PC-3 (cell line): Measurements from ENCODE around the gene CCS.

Experiments
- CTCF ChIP-seq: fragments of 300-600 bp; sonication (generic); conservative IDR thresholded peaks from 2 replicates; pipeline ENCODE4 v1.5.1; 2017; ENCODE audit warnings: antibody characterized with exemption, low read depth, mild to moderate bottlenecking, low read length
- EZH2 ChIP-seq: fragments of 300-600 bp; sonication (generic); IDR thresholded peaks from one replicate; pipeline ENCODE4 v1.6.1; 2017; ENCODE audit warnings: antibody characterized with exemption, mild to moderate bottlenecking, low read length; ENCODE audit not compliant: unreplicated experiment

DNA sequence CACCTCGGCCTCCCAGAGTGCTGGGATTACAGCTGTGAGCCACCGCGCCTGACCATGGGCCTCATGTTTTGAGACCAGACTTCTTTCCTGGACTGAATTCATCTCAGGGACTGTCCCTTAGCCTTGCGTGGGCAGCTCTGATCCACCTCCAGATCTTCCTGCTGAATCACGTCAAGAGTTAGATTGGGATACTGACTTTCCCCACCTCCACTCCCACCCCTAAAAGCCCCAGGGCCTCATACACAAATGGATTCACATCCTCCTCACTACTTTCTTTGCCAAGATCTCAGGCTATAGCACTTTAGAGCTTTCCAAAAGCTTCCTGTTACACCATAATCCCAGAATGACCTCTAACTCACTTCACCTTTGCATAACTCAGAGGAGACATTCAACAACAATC lies 12.2 kb upstream of the CCS start:
- no peak for TF ChIP-seq CTCF
- no peak for TF ChIP-seq EZH2
